Keratinocyte (primary cell): Measurements from ENCODE around the gene LAMA2.

Experiments
- EZH2 ChIP-seq: IDR thresholded peaks from one replicate; pipeline ENCODE4 v1.6.1; 2012; ENCODE audit warnings: inconsistent platforms, mild to moderate bottlenecking, low read length, moderate library complexity
- TF ChIP-seq, protein P1 (sequence below), 3 experiments: IDR thresholded peaks in 1 of 3; conservative IDR thresholded peaks in 1 of 3; optimal IDR thresholded peaks in 1 of 3; 2 replicates in 2 of 3; 3 replicates in 1 of 3; pipeline versions ENCODE3 to v1.5.1; 2011; ENCODE audit warnings: low read length in 3 of 3, mild to moderate bottlenecking in 3 of 3, moderate library complexity in 2 of 3, control low read depth in 1 of 3, inconsistent platforms in 1 of 3; ENCODE audit not compliant: insufficient read depth in 2 of 3; ENCODE audit errors: extremely low read depth in 1 of 3

DNA sequence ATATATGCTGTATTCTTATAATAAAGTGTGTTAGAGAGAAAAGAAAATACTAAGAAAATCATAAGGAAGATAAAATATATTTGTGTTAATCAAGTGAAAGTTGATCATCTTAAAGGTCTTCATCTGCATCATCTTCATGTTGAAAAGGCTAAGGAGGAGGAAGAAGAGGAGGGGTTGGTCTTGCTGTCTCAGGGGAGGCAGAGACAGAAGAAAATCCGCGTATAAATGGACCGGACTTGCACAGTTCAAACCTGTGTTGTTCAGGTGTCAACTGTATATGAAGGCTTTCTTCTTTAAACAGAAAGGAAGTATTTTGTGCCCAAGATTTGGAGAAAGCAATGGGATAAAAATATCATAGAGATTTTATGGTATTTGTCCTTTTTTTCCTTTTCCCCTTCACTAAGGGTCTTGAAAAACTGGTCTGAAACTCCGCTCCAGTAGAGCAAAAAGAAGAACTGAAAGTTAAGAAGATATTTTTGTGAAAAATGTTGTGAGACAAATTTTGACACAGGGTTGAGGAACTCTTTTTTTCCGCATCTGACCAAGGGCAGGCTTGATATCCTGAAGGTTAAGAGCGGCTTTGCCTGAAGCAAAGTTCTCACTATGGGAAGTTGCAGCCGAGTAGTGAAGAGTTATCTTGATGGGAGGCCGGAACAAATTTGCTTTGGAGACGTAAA is 350.7 kb downstream of the LAMA2 start:
- TF ChIP-seq, protein P1, sequence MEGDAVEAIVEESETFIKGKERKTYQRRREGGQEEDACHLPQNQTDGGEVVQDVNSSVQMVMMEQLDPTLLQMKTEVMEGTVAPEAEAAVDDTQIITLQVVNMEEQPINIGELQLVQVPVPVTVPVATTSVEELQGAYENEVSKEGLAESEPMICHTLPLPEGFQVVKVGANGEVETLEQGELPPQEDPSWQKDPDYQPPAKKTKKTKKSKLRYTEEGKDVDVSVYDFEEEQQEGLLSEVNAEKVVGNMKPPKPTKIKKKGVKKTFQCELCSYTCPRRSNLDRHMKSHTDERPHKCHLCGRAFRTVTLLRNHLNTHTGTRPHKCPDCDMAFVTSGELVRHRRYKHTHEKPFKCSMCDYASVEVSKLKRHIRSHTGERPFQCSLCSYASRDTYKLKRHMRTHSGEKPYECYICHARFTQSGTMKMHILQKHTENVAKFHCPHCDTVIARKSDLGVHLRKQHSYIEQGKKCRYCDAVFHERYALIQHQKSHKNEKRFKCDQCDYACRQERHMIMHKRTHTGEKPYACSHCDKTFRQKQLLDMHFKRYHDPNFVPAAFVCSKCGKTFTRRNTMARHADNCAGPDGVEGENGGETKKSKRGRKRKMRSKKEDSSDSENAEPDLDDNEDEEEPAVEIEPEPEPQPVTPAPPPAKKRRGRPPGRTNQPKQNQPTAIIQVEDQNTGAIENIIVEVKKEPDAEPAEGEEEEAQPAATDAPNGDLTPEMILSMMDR (optimal IDR thresholded peaks at IDR 0.05 in 1 of 3, IDR thresholded peaks at IDR 0.05 in 1 of 3, conservative IDR thresholded peaks at IDR 0.05 in 1 of 3; ENCODE audit: extremely low read depth in 1 of 3, insufficient read depth in 2 of 3, low read length in 3 of 3) = no peak
- no peak for TF ChIP-seq EZH2
